K562 (cell line): ENCODE measurements around the gene PRDX1. TPM values are rescaled to one million over a fixed set of nuclear protein-coding genes. Genes with fewer than 3 reads are reported as not detected.
"Not testable (repeated sequence)": the region's sequence is repeated elsewhere in the genome, so short reads cannot be mapped to it uniquely, and the experiment has no call there.

Experiments used
- ATAC-seq: fragments of 200-7000 bp; cut with Tn5 transposase; 3 replicates; pipeline ENCODE4 v1.9.1; 2020; ENCODE audit warnings: moderate library complexity
- BruUV-seq: library from RNA; stranded (reverse); fragments of 400-500 nt; replicated peaks from 2 replicates; lab custom pipeline; 2021; lab: Mats Ljungman, UMichigan
- CTCF ChIA-PET: fragments of 300-600 bp; formaldehyde crosslinking; extraction: SDS; loops from one replicate; lab custom pipeline; 2021; ENCODE audit warnings: low intra/inter-chr PET ratio; lab: Yijun Ruan, JAX
- POLR2A ChIA-PET: fragments of 300-600, 350-650 bp; sonication (Branson Sonifier 250); formaldehyde crosslinking; extraction: SDS; loops from one replicate; lab custom pipeline; 2021; ENCODE audit warnings: antibody characterized with exemption, inconsistent platforms; lab: Yijun Ruan, JAX
- DNase-seq, 4 experiments: peaks; one replicate each; pipeline versions ENCODE4 v3.0.0 to v3.0.0-alpha.2; 2011 to 2018; ENCODE audit warnings: low spot score in 3 of 4, mixed read lengths in 3 of 4; ENCODE audit errors: extremely low read depth in 1 of 4
- FAIRE-seq: peaks from 2 replicates; lab custom pipeline; 2011; peaks lifted over from hg19 to GRCh38; lab: Jason Lieb, UNC
- H2AFZ ChIP-seq: 2 replicates; pipeline ENCODE4 v1.6.0; 2011; ENCODE audit warnings: low read depth, low read length, control low read depth, inconsistent platforms
- H3K27ac ChIP-seq: fragments of 200-600 bp; 3 replicates; pipeline ENCODE4 v1.8.0; 2011; ENCODE audit warnings: low read depth, mild to moderate bottlenecking, control low read depth, inconsistent platforms, low read length, moderate library complexity, mixed read lengths; ENCODE audit errors: extremely low read depth
- H3K27me3 ChIP-seq, 2 experiments: fragments of 300-600 bp in 1 of 2; 2 replicates in 1 of 2; 3 replicates in 1 of 2; pipeline versions ENCODE4 v1.6.0 to v1.8.0; 2011; ENCODE audit warnings: inconsistent platforms in 2 of 2, low read length in 2 of 2, mild to moderate bottlenecking in 1 of 2, mixed read lengths in 1 of 2, moderate library complexity in 1 of 2; ENCODE audit not compliant: control insufficient read depth in 2 of 2, insufficient read depth in 2 of 2
- H3K36me3 ChIP-seq: fragments of 300-600 bp; 3 replicates; pipeline ENCODE4 v1.8.0; 2011; ENCODE audit warnings: mild to moderate bottlenecking, low read length, inconsistent platforms; ENCODE audit not compliant: control insufficient read depth, insufficient read depth
- H3K4me1 ChIP-seq, 2 experiments: fragments of 200-600 bp in 1 of 2; replicated peaks in 1 of 2; 2 replicates in 1 of 2; 3 replicates in 1 of 2; pipeline versions ENCODE4 v1.5.1 to v1.8.0; 2011; ENCODE audit warnings: inconsistent platforms in 2 of 2, low read length in 2 of 2, mild to moderate bottlenecking in 1 of 2, mixed read lengths in 1 of 2, moderate library complexity in 1 of 2; ENCODE audit not compliant: control insufficient read depth in 2 of 2, insufficient read depth in 2 of 2
- H3K4me2 ChIP-seq: 2 replicates; pipeline ENCODE4 v1.6.1; 2011; ENCODE audit warnings: low read length, control low read depth, inconsistent platforms, mixed read lengths; ENCODE audit not compliant: insufficient read depth
- H3K4me3 ChIP-seq: fragments of 200-600 bp; sonication (generic), shearing (Covaris generic); 2 replicates; pipeline ENCODE4 v1.5.1; 2016; ENCODE audit warnings: control low read depth, inconsistent platforms
- H3K79me2 ChIP-seq: fragments of 200-600 bp; 3 replicates; pipeline ENCODE4 v1.8.0; 2011; ENCODE audit warnings: low read length, inconsistent platforms; ENCODE audit not compliant: control insufficient read depth, insufficient read depth
- H3K9ac ChIP-seq, 2 experiments: 2 replicates each; pipeline versions ENCODE4 v1.6.0 to v1.6.1; 2011; ENCODE audit warnings: low read depth in 2 of 2, low read length in 2 of 2, control low read depth in 1 of 2, inconsistent platforms in 1 of 2, mild to moderate bottlenecking in 1 of 2, mixed read lengths in 1 of 2; ENCODE audit not compliant: insufficient read depth in 1 of 2
- H3K9me1 ChIP-seq: one replicate; pipeline ENCODE4 v1.6.0; 2011; ENCODE audit warnings: inconsistent platforms, mild to moderate bottlenecking, low read length, moderate library complexity; ENCODE audit not compliant: control insufficient read depth, insufficient read depth
- H3K9me3 ChIP-seq: replicated peaks from 2 replicates; pipeline ENCODE4 v1.5.1; 2011; ENCODE audit warnings: low read depth, low read length, inconsistent platforms; ENCODE audit not compliant: control insufficient read depth, insufficient read depth
- H4K20me1 ChIP-seq: replicated peaks from 2 replicates; pipeline ENCODE4 v1.6.1; 2011; ENCODE audit warnings: low read length, inconsistent platforms, mixed read lengths; ENCODE audit not compliant: control insufficient read depth, insufficient read depth
- ARID2 ChIP-seq: fragments of 450-650 bp; IDR thresholded peaks from 2 replicates; pipeline ENCODE4 v1.6.1; 2017; ENCODE audit warnings: antibody characterized with exemption, mild to moderate bottlenecking
- BCOR ChIP-seq: fragments of 450-650 bp; IDR thresholded peaks from 2 replicates; pipeline ENCODE4 v1.6.1; 2016
- DPF2 ChIP-seq: fragments of 450-650 bp; IDR thresholded peaks from 2 replicates; pipeline ENCODE4 v1.6.1; 2016
- HDGF ChIP-seq: fragments of 450-650 bp; IDR thresholded peaks from 2 replicates; pipeline ENCODE4 v1.6.1; 2016
- LARP7 ChIP-seq: fragments of 450-650 bp; IDR thresholded peaks from 2 replicates; pipeline ENCODE4 v1.6.1; 2016
- NFIC ChIP-seq: fragments of 450-650 bp; IDR thresholded peaks from 2 replicates; pipeline ENCODE4 v1.6.1; 2017; ENCODE audit warnings: mild to moderate bottlenecking, inconsistent platforms
- PHF21A ChIP-seq: fragments of 450-650 bp; IDR thresholded peaks from 2 replicates; pipeline ENCODE4 v1.6.1; 2017; ENCODE audit warnings: low read depth, borderline replicate concordance
- TAL1 ChIP-seq: fragments of 450-650 bp; IDR thresholded peaks from 2 replicates; pipeline ENCODE4 v1.6.1; 2016; ENCODE audit warnings: mild to moderate bottlenecking
- WGBS: fragments of 100-300 bp; shearing (Covaris generic); methylation state at CpG from one replicate; pipeline ENCODE4 v1.1.6; 2016; ENCODE audit warnings: low coverage, mixed read lengths; ENCODE audit not compliant: insufficient coverage; ENCODE audit errors: missing lambda C conversion rate; 5-methylcytosine and 5-hydroxymethylcytosine counted together
- in situ Hi-C: fragments of 300-500 bp; cut with MboI; formaldehyde crosslinking; loops from 4 replicates; pipeline ENCODE4 v1.15.0; 2018; ENCODE audit warnings: inconsistent platforms, mixed read lengths
- intact Hi-C: fragments of 100-400 bp; cut with micrococcal nuclease; formaldehyde crosslinking; loops from 2 replicates; pipeline ENCODE4 v1.14.2; 2022
- polyA plus RNA-seq, 8 experiments: library from polyadenylated mRNA; depleted of rRNA in 4 of 8; stranded (reverse) in 5 of 8; unstranded in 3 of 8; fragments of >200 nt; fragmentation: Nextera tagmentation in 2 of 8; fragmentation: Illumina TruSeq in 1 of 8; extraction: Ambion mirVana in 2 of 8; extraction: Trizol in 1 of 8; gene quantifications; 2 replicates each; pipeline versions ENCODE4 v1.2.1 to v1.2.3, GENCODE V29; 2011 to 2014; ENCODE audit warnings: inconsistent platforms in 1 of 8, missing spikeins in 1 of 8
- total RNA-seq, 7 experiments: library from RNA; depleted of rRNA in 6 of 7; stranded (reverse); fragments of >200 nt in 6 of 7; fragmentation: Illumina TruSeq in 2 of 7; extraction: Trizol in 2 of 7; gene quantifications; 2 replicates each; pipeline versions ENCODE4 v1.2.1 to v1.2.3, GENCODE V29; 2011 to 2021; ENCODE audit warnings: low replicate concordance in 1 of 7
- TF ChIP-seq, protein P1 (sequence below): sonication (generic); formaldehyde crosslinking; IDR thresholded peaks from 2 replicates; pipeline ENCODE4 v1.8.1; 2023; ENCODE audit warnings: mild to moderate bottlenecking, missing genetic modification reagents

PRDX1 gene
- total and polyA plus RNA-seq, 9 of the 15 experiments (the other 6 are each of a cell fraction or from before 2014, with no cell fraction given): 748 to 2,388 (median 1,045) TPM

GRCh38 chr1:45523975-45524374 lies 2.3 kb upstream of the PRDX1 start:
- H3K4me2 ChIP-seq, DNase-seq, BruUV-seq: not testable (repeated sequence)

More at GRCh38 chr1:45523975-45524374, 2.3 kb upstream of the PRDX1 start:
- H3K36me3 ChIP-seq, H3K4me3 ChIP-seq, H3K27ac ChIP-seq, in situ Hi-C loops: not testable (repeated sequence)
- H3K4me1 ChIP-seq: peaks cover 24 to 29% of the 10 kb centered on the region in 2 experiments
- TF ChIP-seq ARID2 (0 out of 2 replicates have a peak, but pooled peaks have one; percentile 26), DPF2 (peak; percentile 9; the same call in 1 of the 2 replicates), BCOR (0 out of 2 replicates have a peak, but pooled peaks have one; percentile 31), LARP7 (0 out of 2 replicates have a peak, but pooled peaks have one; percentile 29), NFIC (0 out of 2 replicates have a peak, but pooled peaks have one; percentile 2), HDGF (0 out of 2 replicates have a peak, but pooled peaks have one; percentile 39), TAL1 (0 out of 2 replicates have a peak, but pooled peaks have one; percentile 1), PHF21A (0 out of 2 replicates have a peak, but pooled peaks have one; percentile 36)
- TF ChIP-seq, protein P1, sequence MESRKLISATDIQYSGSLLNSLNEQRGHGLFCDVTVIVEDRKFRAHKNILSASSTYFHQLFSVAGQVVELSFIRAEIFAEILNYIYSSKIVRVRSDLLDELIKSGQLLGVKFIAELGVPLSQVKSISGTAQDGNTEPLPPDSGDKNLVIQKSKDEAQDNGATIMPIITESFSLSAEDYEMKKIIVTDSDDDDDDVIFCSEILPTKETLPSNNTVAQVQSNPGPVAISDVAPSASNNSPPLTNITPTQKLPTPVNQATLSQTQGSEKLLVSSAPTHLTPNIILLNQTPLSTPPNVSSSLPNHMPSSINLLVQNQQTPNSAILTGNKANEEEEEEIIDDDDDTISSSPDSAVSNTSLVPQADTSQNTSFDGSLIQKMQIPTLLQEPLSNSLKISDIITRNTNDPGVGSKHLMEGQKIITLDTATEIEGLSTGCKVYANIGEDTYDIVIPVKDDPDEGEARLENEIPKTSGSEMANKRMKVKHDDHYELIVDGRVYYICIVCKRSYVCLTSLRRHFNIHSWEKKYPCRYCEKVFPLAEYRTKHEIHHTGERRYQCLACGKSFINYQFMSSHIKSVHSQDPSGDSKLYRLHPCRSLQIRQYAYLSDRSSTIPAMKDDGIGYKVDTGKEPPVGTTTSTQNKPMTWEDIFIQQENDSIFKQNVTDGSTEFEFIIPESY (CRISPR knock-in tag): peak; percentile 92
- TF ChIP-seq, all 486 proteins: peak for 9; not testable (repeated sequence) for 477
- POLR2A ChIA-PET: interaction anchor here (0.7 to 6.4 kb wide), 6 partner anchors 11 to 59 kb away, joined by 3 to 142 read pairs (median 81); partner anchors contain the start of genes AKR1A1, CCDC163, MMACHC and NASP
- CTCF ChIA-PET, H3K27me3 ChIP-seq, ATAC-seq, H3K9me3 ChIP-seq, FAIRE-seq, H3K9ac ChIP-seq, H3K9me1 ChIP-seq, H2AFZ ChIP-seq, intact Hi-C loops: not testable (repeated sequence)
- Histone ChIP-seq H3K79me2 (peaks cover 31% of the 10 kb centered on the region), H4K20me1 (peaks cover 17% of the 10 kb centered on the region)
- WGBS: 67% methylated on average over 10 of the region's 10 CpGs
